Common myeloid progenitor, CD34-positive (primary cell): ENCODE results near the gene MICALL2.

Experiments
- CTCF ChIA-PET: fragments of 350-600 bp; sonication (Branson Sonifier 250); formaldehyde crosslinking; loops from one replicate; lab custom pipeline; 2021; ENCODE audit warnings: antibody characterized with exemption; lab: Charles Lee
- POLR2A ChIA-PET: fragments of 350-600 bp; sonication (Branson Sonifier 250); formaldehyde crosslinking; loops from one replicate; lab custom pipeline; 2021; ENCODE audit warnings: antibody characterized with exemption; lab: Charles Lee
- DNase-seq, 3 donors: peaks; one replicate each; pipeline versions ENCODE4 v3.0.0 to v3.0.0-alpha.2; 2013
- H3K27ac ChIP-seq, 2 experiments: 1 replicate in 1 of 2; 2 replicates in 1 of 2; pipeline ENCODE4 v1.7.0; 2013; ENCODE audit warnings: inconsistent platforms in 2 of 2, low read length in 2 of 2, mild to moderate bottlenecking in 2 of 2, low read depth in 1 of 2, moderate library complexity in 1 of 2; ENCODE audit not compliant: severe bottlenecking in 2 of 2, insufficient read depth in 1 of 2, poor library complexity in 1 of 2
- H3K27me3 ChIP-seq, 5 experiments: replicated peaks in 2 of 5; 1 replicate in 3 of 5; 2 replicates in 2 of 5; pipeline versions ENCODE4 v1.6.1 to v1.7.0; 2013; ENCODE audit warnings: low read length in 4 of 5, mild to moderate bottlenecking in 2 of 5, moderate library complexity in 2 of 5, inconsistent platforms in 1 of 5; ENCODE audit not compliant: insufficient read depth in 5 of 5, control insufficient read depth in 4 of 5
- H3K36me3 ChIP-seq, 4 experiments: 1 replicate in 2 of 4; 2 replicates in 2 of 4; pipeline versions ENCODE4 v1.6.1 to v1.7.0; 2013; ENCODE audit warnings: low read length in 3 of 4, control low read depth in 1 of 4, mild to moderate bottlenecking in 1 of 4; ENCODE audit not compliant: control insufficient read depth in 4 of 4, insufficient read depth in 4 of 4
- H3K4me1 ChIP-seq, 4 experiments: 1 replicate in 3 of 4; 2 replicates in 1 of 4; pipeline versions ENCODE4 v1.6.1 to v1.7.1; 2013; ENCODE audit warnings: low read length in 3 of 4, mild to moderate bottlenecking in 3 of 4, control low read depth in 1 of 4, inconsistent platforms in 1 of 4, moderate library complexity in 1 of 4; ENCODE audit not compliant: control insufficient read depth in 4 of 4, insufficient read depth in 4 of 4; ENCODE audit errors: control extremely low read depth in 1 of 4
- H3K4me3 ChIP-seq, 7 experiments: 1 replicate in 4 of 7; 2 replicates in 3 of 7; pipeline versions ENCODE4 v1.5.1 to v1.7.0; 2013; ENCODE audit warnings: mild to moderate bottlenecking in 7 of 7, low read length in 6 of 7, moderate library complexity in 6 of 7, inconsistent platforms in 2 of 7, low read depth in 2 of 7, control low read depth in 1 of 7; ENCODE audit not compliant: insufficient read depth in 4 of 7, control insufficient read depth in 1 of 7; ENCODE audit errors: extremely low read depth in 1 of 7
- H3K9me3 ChIP-seq, 5 experiments: 1 replicate in 4 of 5; 2 replicates in 1 of 5; pipeline versions ENCODE4 v1.6.1 to v1.7.1; 2013; ENCODE audit warnings: low read length in 4 of 5, mild to moderate bottlenecking in 2 of 5, inconsistent platforms in 1 of 5, low read depth in 1 of 5, moderate library complexity in 1 of 5; ENCODE audit not compliant: control insufficient read depth in 4 of 5, insufficient read depth in 2 of 5; ENCODE audit errors: control extremely low read depth in 1 of 5
- WGBS: methylation state at CpG from one replicate; pipeline ENCODE4 v1.1.5; 2013; ENCODE audit not compliant: insufficient coverage; 5-methylcytosine and 5-hydroxymethylcytosine counted together

Gene MICALL2

GRCh38 chr7:1397491-1398327 is 61.6 kb downstream of the MICALL2 start:
- Histone ChIP-seq H3K27me3 (peaks cover 2 to 64% (median 13%) of the 10 kb centered on the region in 5 experiments), H3K4me1 (peaks cover 0 to 2% (median 0%) of the 10 kb centered on the region in 4 experiments), H3K9me3 (peaks cover 0 to 19% (median 6%) of the 10 kb centered on the region in 5 experiments), H3K36me3 (no peaks in the 10 kb centered on the region), H3K27ac (no peak overlapping the region), H3K4me3 (no peak overlapping the region)
- CTCF ChIA-PET, result interaction anchor here (0.7 kb wide), 1 partner anchor 941 kb away, joined by 4 read pairs; no protein-coding TSS in a partner anchor
- POLR2A ChIA-PET, result no interaction called here
- no peak for DNase-seq
- WGBS, result 91% methylated on average over 11 of the region's 12 CpGs

- no peaks in the 10 kb centered on the region for H3K36me3 ChIP-seq
- WGBS, result 85% methylated on average over 7 of the region's 7 CpGs
- POLR2A ChIA-PET, result no interaction called here
- CTCF ChIA-PET, result no interaction called here
- peaks cover 0 to 19% (median 9%) of the 10 kb centered on the region in 5 experiments for H3K9me3 ChIP-seq
- DNase-seq, result no peak
- peaks cover 0 to 2% (median 0%) of the 10 kb centered on the region in 4 experiments for H3K4me1 ChIP-seq
- no peak overlapping the region for H3K4me3 ChIP-seq
- no peak overlapping the region for H3K27ac ChIP-seq
- H3K27me3 ChIP-seq, result peaks cover 0 to 61% (median 11%) of the 10 kb centered on the region in 5 experiments
Observed at GRCh38 chr7:1396195-1396594, 63.1 kb downstream of the MICALL2 start.

- H3K4me3 ChIP-seq, result no peak overlapping the region
- 79% methylated on average over 33 of the region's 33 CpGs for WGBS
- H3K36me3 ChIP-seq, result no peaks in the 10 kb centered on the region
- POLR2A ChIA-PET, result no interaction called here
- peaks cover 0 to 56% (median 8%) of the 10 kb centered on the region in 5 experiments for H3K27me3 ChIP-seq
- DNase-seq, result no peak
- H3K9me3 ChIP-seq, result peaks cover 0 to 19% (median 9%) of the 10 kb centered on the region in 5 experiments
- no peak overlapping the region for H3K27ac ChIP-seq
- CTCF ChIA-PET, result no interaction called here
- peaks cover 0 to 2% (median 0%) of the 10 kb centered on the region in 4 experiments for H3K4me1 ChIP-seq
Observed at GRCh38 chr7:1395211-1396070, 63.8 kb downstream of the MICALL2 start.

GRCh38 chr7:1394371-1394770 is 64.9 kb downstream of the MICALL2 start:
- POLR2A ChIA-PET, result no interaction called here
- H3K4me1 ChIP-seq, result peaks cover 0 to 2% (median 0%) of the 10 kb centered on the region in 4 experiments
- peaks cover 0 to 19% (median 9%) of the 10 kb centered on the region in 5 experiments for H3K9me3 ChIP-seq
- WGBS, result 84% methylated on average over 3 of the region's 4 CpGs
- no peak for DNase-seq
- no peaks in the 10 kb centered on the region for H3K36me3 ChIP-seq
- peaks cover 0 to 48% (median 6%) of the 10 kb centered on the region in 5 experiments for H3K27me3 ChIP-seq
- no peak overlapping the region for H3K27ac ChIP-seq
- no peak overlapping the region for H3K4me3 ChIP-seq
- CTCF ChIA-PET, result no interaction called here

- Histone ChIP-seq H3K27ac (no peak overlapping the region), H3K4me1 (peaks cover 0 to 2% (median 0%) of the 10 kb centered on the region in 4 experiments), H3K27me3 (peaks cover 0 to 48% (median 3%) of the 10 kb centered on the region in 5 experiments), H3K36me3 (no peaks in the 10 kb centered on the region), H3K9me3 (peaks cover 0 to 19% (median 9%) of the 10 kb centered on the region in 5 experiments), H3K4me3 (no peak overlapping the region)
- WGBS, result 77% methylated on average over 5 of the region's 7 CpGs
- ChIA-PET CTCF (no interaction called here), POLR2A (no interaction called here)
- DNase-seq, result no peak
Observed at GRCh38 chr7:1393421-1393820, 65.8 kb downstream of the MICALL2 start.

- CTCF ChIA-PET, result no interaction called here
- no peak for DNase-seq
- Histone ChIP-seq H3K4me1 (peaks cover 0 to 2% (median 0%) of the 10 kb centered on the region in 4 experiments), H3K27me3 (peaks cover 0 to 48% (median 3%) of the 10 kb centered on the region in 5 experiments), H3K27ac (no peak overlapping the region), H3K9me3 (peaks cover 0 to 19% (median 9%) of the 10 kb centered on the region in 5 experiments), H3K4me3 (no peak overlapping the region), H3K36me3 (no peaks in the 10 kb centered on the region)
- 100% methylated on average over 4 of the region's 4 CpGs for WGBS
- POLR2A ChIA-PET, result interaction anchor here (0.5 kb wide), 1 partner anchor 415 kb away, joined by 4 read pairs; no protein-coding TSS in a partner anchor
Observed at GRCh38 chr7:1392556-1392955, 66.7 kb downstream of the MICALL2 start.
